GM06990 (cell line): ENCODE results near the gene INPP4A.
"Not testable (repeated sequence)": the region's sequence is repeated elsewhere in the genome, so short reads cannot be mapped to it uniquely, and the experiment has no call there.

Experiments used
- DNase-seq: peaks from one replicate; pipeline ENCODE4 v3.0.0-alpha.2; 2011; ENCODE audit not compliant: insufficient read length; ENCODE audit errors: extremely low read depth
- H3K27me3 ChIP-seq: replicated peaks from 2 replicates; pipeline ENCODE4 v1.6.0; 2011; ENCODE audit warnings: low read length; ENCODE audit not compliant: control insufficient read depth, insufficient read depth
- H3K36me3 ChIP-seq: 2 replicates; pipeline ENCODE4 v1.5.1; 2011; ENCODE audit warnings: low read length; ENCODE audit not compliant: control insufficient read depth, insufficient read depth
- H3K4me3 ChIP-seq: replicated peaks from 2 replicates; pipeline ENCODE4 v1.5.1; 2011; ENCODE audit warnings: low read depth, mild to moderate bottlenecking, control low read depth, low read length
- TF ChIP-seq, protein P1 (sequence below): IDR thresholded peaks from 2 replicates; pipeline ENCODE4 v1.5.1; 2011; ENCODE audit warnings: low read length, control low read depth, mild to moderate bottlenecking, inconsistent platforms; ENCODE audit not compliant: insufficient read depth, poor library complexity, severe bottlenecking

Gene INPP4A

DNA sequence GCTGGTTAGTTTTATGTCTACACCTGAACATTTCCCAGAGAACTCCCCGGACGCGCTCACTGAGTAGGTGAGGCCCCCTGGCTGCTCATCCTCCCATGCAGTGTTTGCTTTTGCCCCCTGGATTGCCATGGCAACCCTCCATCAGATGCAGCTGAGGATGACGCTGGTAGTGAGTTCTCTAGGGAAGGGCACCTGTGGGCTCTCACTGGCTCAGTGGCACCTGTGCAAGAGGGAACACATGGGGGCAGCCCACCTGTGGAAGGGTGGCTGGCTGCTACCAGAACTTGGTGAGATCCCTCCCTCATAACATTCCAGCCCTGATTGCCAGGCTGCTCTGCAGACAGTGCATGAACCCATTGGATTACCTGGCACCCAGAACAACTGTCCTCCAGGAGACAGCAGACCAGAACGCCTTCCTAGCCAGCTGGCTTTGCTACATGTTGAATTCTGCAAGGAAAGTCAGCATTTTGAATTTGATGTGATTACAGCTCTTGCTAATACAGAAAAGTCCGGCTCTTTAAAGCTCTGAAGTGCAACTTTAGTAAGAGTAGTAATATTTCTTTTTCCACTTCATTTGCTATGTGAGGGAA lies 142.0 kb downstream of the INPP4A start:
- no peak for DNase-seq
- TF ChIP-seq, protein P1, sequence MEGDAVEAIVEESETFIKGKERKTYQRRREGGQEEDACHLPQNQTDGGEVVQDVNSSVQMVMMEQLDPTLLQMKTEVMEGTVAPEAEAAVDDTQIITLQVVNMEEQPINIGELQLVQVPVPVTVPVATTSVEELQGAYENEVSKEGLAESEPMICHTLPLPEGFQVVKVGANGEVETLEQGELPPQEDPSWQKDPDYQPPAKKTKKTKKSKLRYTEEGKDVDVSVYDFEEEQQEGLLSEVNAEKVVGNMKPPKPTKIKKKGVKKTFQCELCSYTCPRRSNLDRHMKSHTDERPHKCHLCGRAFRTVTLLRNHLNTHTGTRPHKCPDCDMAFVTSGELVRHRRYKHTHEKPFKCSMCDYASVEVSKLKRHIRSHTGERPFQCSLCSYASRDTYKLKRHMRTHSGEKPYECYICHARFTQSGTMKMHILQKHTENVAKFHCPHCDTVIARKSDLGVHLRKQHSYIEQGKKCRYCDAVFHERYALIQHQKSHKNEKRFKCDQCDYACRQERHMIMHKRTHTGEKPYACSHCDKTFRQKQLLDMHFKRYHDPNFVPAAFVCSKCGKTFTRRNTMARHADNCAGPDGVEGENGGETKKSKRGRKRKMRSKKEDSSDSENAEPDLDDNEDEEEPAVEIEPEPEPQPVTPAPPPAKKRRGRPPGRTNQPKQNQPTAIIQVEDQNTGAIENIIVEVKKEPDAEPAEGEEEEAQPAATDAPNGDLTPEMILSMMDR, result no peak
- H3K4me3 ChIP-seq, result no peak overlapping the region
- H3K36me3 ChIP-seq, result peaks cover 17% of the 10 kb centered on the region
- H3K27me3 ChIP-seq, result no peaks in the 10 kb centered on the region

DNA sequence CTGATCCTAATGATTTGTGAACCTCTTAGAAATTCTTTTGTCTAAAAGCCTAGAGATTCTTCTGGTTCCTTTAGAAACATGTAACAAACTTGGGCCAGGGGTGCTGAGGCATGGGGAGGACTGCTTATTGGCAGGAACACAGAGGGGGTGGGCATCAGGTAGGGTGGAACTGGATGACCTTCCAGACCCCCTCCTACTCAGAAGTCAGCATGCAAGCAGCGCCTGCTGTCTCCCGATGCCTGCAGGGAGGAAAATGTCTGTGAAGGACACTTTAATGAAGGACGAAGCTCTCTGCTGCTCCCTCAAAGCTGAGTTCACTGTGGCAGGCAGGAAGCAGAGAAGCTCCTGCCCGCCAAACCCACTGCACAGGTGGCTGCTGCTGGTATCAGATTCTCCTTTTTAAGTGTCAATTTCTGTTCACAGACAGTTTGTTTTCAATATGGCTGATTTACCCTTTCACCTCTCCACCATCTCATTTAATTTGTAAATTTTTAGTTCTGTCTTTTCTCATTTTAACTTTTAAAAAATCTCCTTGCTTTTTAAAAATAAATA lies 144.3 kb downstream of the INPP4A start:
- DNase-seq, result no peak
- no peaks in the 10 kb centered on the region for H3K27me3 ChIP-seq
- H3K4me3 ChIP-seq, result no peak overlapping the region
- TF ChIP-seq, protein P1, result no peak
- peaks cover 18% of the 10 kb centered on the region for H3K36me3 ChIP-seq

DNA sequence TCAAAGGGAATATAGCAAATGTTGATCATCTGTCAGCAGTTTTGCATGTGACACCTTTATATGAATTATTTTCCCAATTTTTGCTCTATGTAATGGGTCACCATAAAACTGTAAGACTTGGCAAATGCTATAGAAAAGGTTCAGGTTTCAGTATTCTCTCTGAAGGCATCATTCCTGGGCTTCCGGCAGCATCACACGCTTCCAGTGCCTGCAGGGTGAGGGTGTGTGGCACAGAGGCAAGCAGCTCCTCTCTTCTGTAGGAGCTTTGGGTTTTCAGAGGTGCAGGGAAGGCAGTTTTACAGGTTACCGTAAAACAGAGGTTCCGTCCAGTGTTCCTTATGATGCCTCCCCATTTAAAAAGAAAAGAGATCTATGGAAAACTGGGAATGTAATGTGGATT lies 144.8 kb downstream of the INPP4A start:
- Histone ChIP-seq H3K36me3 (peaks cover 17% of the 10 kb centered on the region), H3K4me3 (no peak overlapping the region), H3K27me3 (no peaks in the 10 kb centered on the region)
- DNase-seq, result no peak
- TF ChIP-seq, protein P1, result no peak

DNA sequence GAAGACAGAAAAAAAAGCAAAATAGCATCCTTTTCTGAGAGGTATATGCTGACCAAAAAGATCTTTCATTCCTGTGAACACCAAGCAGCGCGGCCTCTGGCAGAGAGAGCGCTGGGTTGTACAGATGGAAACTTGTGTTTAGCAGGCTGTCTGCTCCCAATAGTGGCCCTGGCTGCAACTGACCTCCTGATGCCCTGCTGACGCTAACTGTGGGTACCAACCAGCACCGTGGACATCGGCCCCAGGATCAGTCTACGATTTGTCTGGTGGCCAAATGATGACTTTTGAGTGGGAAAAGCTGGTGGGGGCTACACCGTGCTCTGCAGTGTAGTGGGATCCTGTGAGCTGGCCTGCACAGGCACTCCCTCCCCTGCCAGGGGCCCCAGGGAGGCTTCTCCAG lies 147.9 kb downstream of the INPP4A start:
- DNase-seq, result no peak
- Histone ChIP-seq H3K4me3 (no peak overlapping the region), H3K36me3 (peaks cover 13% of the 10 kb centered on the region), H3K27me3 (no peaks in the 10 kb centered on the region)
- TF ChIP-seq, protein P1, result no peak

DNA sequence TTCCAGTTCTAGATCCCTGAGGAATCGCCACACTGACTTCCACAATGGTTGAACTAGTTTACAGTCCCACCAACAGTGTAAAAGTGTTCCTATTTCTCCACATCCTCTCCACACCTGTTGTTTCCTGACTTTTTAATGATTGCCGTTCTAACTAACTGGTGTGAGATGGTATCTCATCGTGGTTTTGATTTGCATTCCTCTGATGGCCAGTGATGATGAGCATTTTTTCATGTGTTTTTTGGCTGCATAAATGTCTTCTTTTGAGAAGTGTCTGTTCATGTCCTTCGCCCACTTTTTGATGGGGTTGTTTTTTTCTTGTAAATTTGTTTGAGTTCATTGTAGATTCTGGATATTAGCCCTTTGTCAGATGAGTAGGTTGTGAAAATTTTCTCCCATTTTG lies 150.0 kb downstream of the INPP4A start:
- H3K27me3 ChIP-seq, DNase-seq, H3K4me3 ChIP-seq: not testable (repeated sequence)
- peaks cover 14% of the 10 kb centered on the region for H3K36me3 ChIP-seq

DNA sequence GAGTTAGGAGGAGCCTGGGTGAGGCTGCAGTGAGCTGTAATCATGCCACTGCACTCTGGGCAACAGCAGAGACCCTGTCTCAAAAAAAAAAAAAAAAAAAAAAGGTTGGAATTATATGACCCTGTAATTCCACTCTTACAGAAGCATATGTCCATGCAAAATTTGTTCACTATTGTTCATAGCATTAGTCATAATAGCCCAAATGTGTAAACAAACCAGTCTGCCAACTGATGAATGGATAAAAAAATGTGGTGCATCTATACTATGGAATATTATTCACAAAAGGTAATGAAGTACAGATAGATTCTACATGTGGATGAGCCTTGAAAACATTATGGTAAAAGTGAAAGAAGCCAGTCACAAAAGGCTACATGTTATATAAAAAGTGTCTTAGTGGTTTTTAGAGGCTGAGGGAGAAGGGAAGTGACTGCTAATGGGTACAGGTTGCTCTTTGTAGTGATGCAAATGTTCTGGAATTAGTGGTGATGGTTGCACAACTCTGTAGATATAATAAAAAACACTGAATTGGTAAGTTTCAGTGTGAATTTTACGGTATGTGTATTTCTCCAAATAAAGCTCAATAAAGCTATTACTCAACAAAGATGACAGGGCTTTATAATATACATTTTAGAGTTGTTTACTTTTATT lies 154.2 kb downstream of the INPP4A start:
- no peak for DNase-seq
- Histone ChIP-seq H3K27me3 (no peaks in the 10 kb centered on the region), H3K4me3 (no peak overlapping the region), H3K36me3 (peaks cover 9% of the 10 kb centered on the region)
- TF ChIP-seq, protein P1, result no peak
